Gastroesophageal sphincter (tissue), 3 donors: ENCODE results near the gene ARHGAP24.

Experiments used
- CTCF ChIP-seq, 4 experiments: fragments of 200-600 bp in 2 of 4; fragments of 450-650 bp in 2 of 4; sonication (generic) in 1 of 4; IDR thresholded peaks; one replicate each; pipeline ENCODE4 v1.5.1; 2017 to 2019; ENCODE audit warnings: antibody characterized with exemption in 4 of 4, mild to moderate bottlenecking in 2 of 4, moderate library complexity in 2 of 4
- POLR2A ChIP-seq, 2 donors: fragments of 450-650 bp; IDR thresholded peaks; one replicate each; pipeline ENCODE4 v1.6.1; 2017; ENCODE audit warnings: antibody characterized with exemption in 2 of 2, mild to moderate bottlenecking in 2 of 2, moderate library complexity in 1 of 2
- POLR2AphosphoS5 ChIP-seq: sonication (generic); formaldehyde crosslinking; IDR thresholded peaks from one replicate; pipeline ENCODE4 v1.6.1; 2017; ENCODE audit warnings: antibody characterized with exemption

GRCh38 chr4:85476381-85476780, 1.4 kb downstream of the ARHGAP24 start:
- TF ChIP-seq CTCF (IDR thresholded peaks at IDR 0.05) (no peak), POLR2A (IDR thresholded peaks at IDR 0.05) (no peak), POLR2AphosphoS5 (no peak)
